OCI-LY7 (cell line): ENCODE measurements around the gene MVD. TPM values are rescaled to one million over a fixed set of nuclear protein-coding genes. Genes with fewer than 3 reads are reported as not detected.

Source experiments
- BruUV-seq: library from RNA; stranded (reverse); fragments of 400-500 nt; replicated peaks from 2 replicates; lab custom pipeline; 2021; lab: Mats Ljungman, UMichigan
- CTCF ChIA-PET: fragments of 300-600 bp; sonication (Branson Sonifier 250); formaldehyde crosslinking; loops from one replicate; lab custom pipeline; 2022; ENCODE audit warnings: antibody characterized with exemption; ENCODE audit not compliant: unreplicated experiment; lab: Charles Lee
- POLR2A ChIA-PET: fragments of 300-600 bp; sonication (Branson Sonifier 250); formaldehyde crosslinking; loops from one replicate; lab custom pipeline; 2022; ENCODE audit warnings: antibody characterized with exemption; lab: Charles Lee
- DNase-seq: peaks from one replicate; pipeline ENCODE4 v3.0.0-alpha.2; 2015; ENCODE audit warnings: low spot score
- H2AFZ ChIP-seq: fragments of 200-600 bp; sonication (generic), shearing (Covaris generic); 2 replicates; pipeline ENCODE4 v1.6.1; 2014; ENCODE audit warnings: mild to moderate bottlenecking, antibody characterized with exemption, low read length, moderate library complexity
- H3K27ac ChIP-seq: fragments of 200-600 bp; sonication (generic); 2 replicates; pipeline ENCODE4 v1.5.1; 2014; ENCODE audit warnings: mixed run types, low read depth, mild to moderate bottlenecking, moderate library complexity, low read length, inconsistent platforms; ENCODE audit not compliant: poor library complexity, severe bottlenecking
- H3K36me3 ChIP-seq: fragments of 200-600 bp; sonication (generic); 2 replicates; pipeline ENCODE4 v1.6.1; 2014; ENCODE audit warnings: mild to moderate bottlenecking, antibody characterized with exemption, low read length, moderate library complexity, mixed read lengths; ENCODE audit not compliant: insufficient read depth
- H3K4me1 ChIP-seq: fragments of 200-600 bp; sonication (generic); 2 replicates; pipeline ENCODE4 v1.5.1; 2014; ENCODE audit warnings: mild to moderate bottlenecking, low read length; ENCODE audit not compliant: insufficient read depth, poor library complexity, severe bottlenecking
- H3K4me2 ChIP-seq: fragments of 200-600 bp; sonication (generic); 2 replicates; pipeline ENCODE4 v1.6.1; 2014; ENCODE audit warnings: mild to moderate bottlenecking, low read length
- H3K4me3 ChIP-seq: fragments of 200-600 bp; sonication (generic); 2 replicates; pipeline ENCODE4 v1.5.1; 2014; ENCODE audit warnings: mild to moderate bottlenecking, low read depth, low read length; ENCODE audit not compliant: poor library complexity, severe bottlenecking
- H3K79me2 ChIP-seq: fragments of 200-600 bp; sonication (generic); 2 replicates; pipeline ENCODE4 v1.6.1; 2016; ENCODE audit warnings: low read depth, mild to moderate bottlenecking, low read length, moderate library complexity, mixed read lengths; ENCODE audit not compliant: insufficient read depth
- H3K9me2 ChIP-seq: fragments of 200-600 bp; sonication (generic); 2 replicates; pipeline ENCODE4 v1.6.1; 2016; ENCODE audit warnings: mild to moderate bottlenecking, low read length, mixed read lengths; ENCODE audit not compliant: insufficient read depth
- H3K9me3 ChIP-seq: fragments of 200-600 bp; sonication (generic); 2 replicates; pipeline ENCODE4 v1.6.1; 2014; ENCODE audit warnings: mild to moderate bottlenecking, mixed run types, low read length, mixed read lengths
- H4K20me1 ChIP-seq: fragments of 200-600 bp; sonication (generic); 2 replicates; pipeline ENCODE4 v1.6.1; 2014; ENCODE audit warnings: mild to moderate bottlenecking, antibody characterized with exemption, low read length, moderate library complexity, mixed read lengths; ENCODE audit not compliant: insufficient read depth
- EZH2phosphoT487 ChIP-seq: fragments of 200-600 bp; sonication (generic); IDR thresholded peaks from 2 replicates; pipeline ENCODE4 v1.6.1; 2018; ENCODE audit warnings: low read depth, borderline replicate concordance, mild to moderate bottlenecking, mixed run types, antibody characterized with exemption, low read length, moderate library complexity, mixed read lengths
- intact Hi-C: fragments of 100-400 bp; cut with micrococcal nuclease; formaldehyde crosslinking; loops from one replicate; pipeline ENCODE4 v1.10.0; 2022; ENCODE audit not compliant: unreplicated experiment
- total RNA-seq, 2 experiments: library from RNA; depleted of rRNA in 1 of 2; stranded (reverse); fragments of >200 nt in 1 of 2; shearing (Covaris generic) in 1 of 2; gene quantifications; 2 replicates each; pipeline ENCODE4 v1.2.3, GENCODE V29; 2014 to 2022
- TF ChIP-seq, protein P1 (sequence below): fragments of 200-600 bp; sonication (generic); conservative IDR thresholded peaks from 2 replicates; pipeline ENCODE4 v1.5.1; 2014; ENCODE audit warnings: mild to moderate bottlenecking, antibody characterized with exemption, low read length, moderate library complexity, mixed read lengths

Gene MVD
- total RNA-seq, 2 experiments from 2014 or later, result 65.6 to 158 TPM

DNA sequence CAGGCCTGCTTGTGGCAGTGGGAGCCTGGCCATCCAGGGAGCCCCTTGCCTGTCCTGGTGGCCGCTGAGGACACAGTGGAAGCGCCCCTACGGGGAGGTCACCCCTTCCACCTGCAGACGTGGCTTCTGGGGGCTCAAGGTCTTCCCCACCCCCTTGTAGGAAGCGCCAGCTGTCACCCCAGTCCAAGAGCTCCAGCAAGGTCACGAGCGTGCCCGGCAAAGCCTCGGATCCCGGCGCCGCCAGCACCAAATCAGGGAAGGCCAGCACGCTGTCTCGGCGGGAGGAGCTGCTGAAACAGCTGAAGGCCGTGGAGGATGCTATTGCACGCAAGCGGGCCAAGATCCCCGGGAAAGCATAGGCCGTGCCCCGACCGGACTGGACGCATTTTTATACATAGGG is 31.9 kb downstream of the MVD start:
- no peak overlapping the region for H2AFZ ChIP-seq
- intact Hi-C loops, result loop anchor here (5.0 kb wide), 2 partner anchors 71 to 189 kb away; no protein-coding TSS in a partner anchor
- no peak for DNase-seq
- peaks cover 65% of the 10 kb centered on the region for H3K36me3 ChIP-seq
- ChIA-PET POLR2A (no interaction called here), CTCF (no interaction called here)
- H3K9me2 ChIP-seq, result no peaks in the 10 kb centered on the region
- H4K20me1 ChIP-seq, result no peaks in the 10 kb centered on the region
- H3K27ac ChIP-seq, result no peak overlapping the region
- TF ChIP-seq EZH2phosphoT487, result no peak
- TF ChIP-seq, protein P1, sequence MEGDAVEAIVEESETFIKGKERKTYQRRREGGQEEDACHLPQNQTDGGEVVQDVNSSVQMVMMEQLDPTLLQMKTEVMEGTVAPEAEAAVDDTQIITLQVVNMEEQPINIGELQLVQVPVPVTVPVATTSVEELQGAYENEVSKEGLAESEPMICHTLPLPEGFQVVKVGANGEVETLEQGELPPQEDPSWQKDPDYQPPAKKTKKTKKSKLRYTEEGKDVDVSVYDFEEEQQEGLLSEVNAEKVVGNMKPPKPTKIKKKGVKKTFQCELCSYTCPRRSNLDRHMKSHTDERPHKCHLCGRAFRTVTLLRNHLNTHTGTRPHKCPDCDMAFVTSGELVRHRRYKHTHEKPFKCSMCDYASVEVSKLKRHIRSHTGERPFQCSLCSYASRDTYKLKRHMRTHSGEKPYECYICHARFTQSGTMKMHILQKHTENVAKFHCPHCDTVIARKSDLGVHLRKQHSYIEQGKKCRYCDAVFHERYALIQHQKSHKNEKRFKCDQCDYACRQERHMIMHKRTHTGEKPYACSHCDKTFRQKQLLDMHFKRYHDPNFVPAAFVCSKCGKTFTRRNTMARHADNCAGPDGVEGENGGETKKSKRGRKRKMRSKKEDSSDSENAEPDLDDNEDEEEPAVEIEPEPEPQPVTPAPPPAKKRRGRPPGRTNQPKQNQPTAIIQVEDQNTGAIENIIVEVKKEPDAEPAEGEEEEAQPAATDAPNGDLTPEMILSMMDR, result no peak
- H3K4me1 ChIP-seq, result peaks cover 22% of the 10 kb centered on the region
- H3K4me2 ChIP-seq, result no peak overlapping the region
- H3K4me3 ChIP-seq, result no peak overlapping the region
- no peaks in the 10 kb centered on the region for H3K79me2 ChIP-seq
- no TSS peak for BruUV-seq
- no peaks in the 10 kb centered on the region for H3K9me3 ChIP-seq

DNA sequence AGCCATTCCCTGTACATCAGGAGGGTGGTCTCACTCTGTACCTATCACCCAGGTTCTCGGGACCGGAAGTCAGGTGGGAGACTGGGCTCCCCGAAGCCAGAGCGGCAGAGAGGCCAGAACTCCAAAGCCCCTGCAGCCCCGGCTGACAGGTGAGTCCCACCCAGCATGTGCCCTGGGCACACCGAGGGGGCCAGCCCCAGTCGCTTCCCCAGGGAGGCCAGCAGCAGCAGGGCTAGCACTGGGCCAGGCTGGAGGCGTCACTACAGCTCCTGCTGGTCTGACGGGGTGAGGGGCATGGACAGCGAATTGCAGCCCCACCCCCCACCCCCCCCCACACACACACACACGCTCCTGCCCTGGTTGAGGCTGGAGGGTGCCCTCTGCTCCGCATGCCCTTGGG is 32.5 kb downstream of the MVD start:
- BruUV-seq, result no TSS peak
- Histone ChIP-seq H3K9me3 (no peaks in the 10 kb centered on the region), H3K4me3 (no peak overlapping the region), H3K4me1 (peaks cover 22% of the 10 kb centered on the region), H3K36me3 (peaks cover 69% of the 10 kb centered on the region), H4K20me1 (no peaks in the 10 kb centered on the region), H3K79me2 (no peaks in the 10 kb centered on the region), H3K9me2 (no peaks in the 10 kb centered on the region), H3K27ac (no peak overlapping the region), H2AFZ (no peak overlapping the region), H3K4me2 (no peak overlapping the region)
- no peak for TF ChIP-seq EZH2phosphoT487
- TF ChIP-seq, protein P1, result no peak
- DNase-seq, result no peak
- intact Hi-C loops, result loop anchor here (5.0 kb wide), 2 partner anchors 72 to 188 kb away; no protein-coding TSS in a partner anchor
- POLR2A ChIA-PET, result no interaction called here
- CTCF ChIA-PET, result no interaction called here

DNA sequence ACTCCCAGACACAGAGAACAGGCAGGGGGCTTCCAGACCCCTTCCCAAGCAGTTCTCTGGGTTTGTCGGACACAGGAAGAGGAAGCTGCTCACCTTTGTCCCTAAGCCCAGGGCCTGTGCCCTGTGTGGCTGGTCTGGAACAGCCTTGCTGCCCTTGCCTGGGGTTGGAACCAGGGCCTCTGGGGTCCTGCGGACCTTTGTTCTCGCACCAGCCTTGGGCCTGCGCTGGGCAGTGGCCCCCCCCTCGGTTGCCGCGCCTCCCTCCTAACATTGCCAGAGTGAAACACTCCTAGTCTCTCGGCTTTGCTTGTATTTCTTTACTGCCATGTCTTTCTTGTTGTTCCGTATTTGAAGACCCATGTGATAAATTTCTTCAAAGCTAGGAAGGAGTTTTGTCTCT is 33.1 kb downstream of the MVD start:
- DNase-seq, result no peak
- H3K9me3 ChIP-seq, result no peaks in the 10 kb centered on the region
- no peak overlapping the region for H3K27ac ChIP-seq
- H3K4me1 ChIP-seq, result peaks cover 18% of the 10 kb centered on the region
- no peak overlapping the region for H3K4me3 ChIP-seq
- peaks cover 75% of the 10 kb centered on the region for H3K36me3 ChIP-seq
- no peaks in the 10 kb centered on the region for H3K79me2 ChIP-seq
- no peaks in the 10 kb centered on the region for H4K20me1 ChIP-seq
- no TSS peak for BruUV-seq
- intact Hi-C loops, result loop anchor here (5.0 kb wide), 2 partner anchors 72 to 188 kb away; no protein-coding TSS in a partner anchor
- POLR2A ChIA-PET, result no interaction called here
- H3K9me2 ChIP-seq, result no peaks in the 10 kb centered on the region
- no peak overlapping the region for H3K4me2 ChIP-seq
- TF ChIP-seq, protein P1, result no peak
- no peak for TF ChIP-seq EZH2phosphoT487
- no peak overlapping the region for H2AFZ ChIP-seq
- CTCF ChIA-PET, result no interaction called here
